ENCODE data around the gene RAB9A.
A peak's percentile ranks its signal among the peaks of the same experiment; 100 is the strongest.

RAB9A gene

DNA sequence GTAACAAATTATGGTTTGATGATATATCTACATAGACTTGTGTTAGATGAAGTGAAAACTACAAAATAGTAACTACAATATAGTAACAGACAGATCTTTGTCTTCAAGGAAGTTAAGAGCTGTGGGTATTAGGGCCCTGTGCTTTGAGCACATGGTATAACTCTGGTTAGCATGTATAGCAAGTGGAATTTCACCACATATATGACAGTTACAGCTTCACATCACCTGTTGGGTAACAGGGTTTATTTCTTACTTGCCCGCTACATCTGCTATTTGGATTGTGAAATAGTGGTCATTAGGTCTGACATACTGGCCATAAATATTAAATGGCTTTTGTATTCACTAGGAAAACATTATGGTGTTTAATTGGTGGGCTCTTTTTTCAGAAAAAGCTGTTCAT is 65.8 kb downstream of the RAB9A start:
- Mint-ChIP-seq H3K36me3 (peaks cover 31% of the 10 kb centered on the region), H3K4me1 (peaks cover 26% of the 10 kb centered on the region), H3K27ac (peak overlapping the region; percentile 49), H3K27me3 (no peaks in the 10 kb centered on the region), H3K9me3 (no peaks in the 10 kb centered on the region), H3K4me3 (no peak overlapping the region)
- DNase-seq, result no peak
- CTCF ChIA-PET, result interaction anchor here (1.1 kb wide), 1 partner anchor 96 kb away, joined by 7 read pairs; no protein-coding TSS in a partner anchor

DNA sequence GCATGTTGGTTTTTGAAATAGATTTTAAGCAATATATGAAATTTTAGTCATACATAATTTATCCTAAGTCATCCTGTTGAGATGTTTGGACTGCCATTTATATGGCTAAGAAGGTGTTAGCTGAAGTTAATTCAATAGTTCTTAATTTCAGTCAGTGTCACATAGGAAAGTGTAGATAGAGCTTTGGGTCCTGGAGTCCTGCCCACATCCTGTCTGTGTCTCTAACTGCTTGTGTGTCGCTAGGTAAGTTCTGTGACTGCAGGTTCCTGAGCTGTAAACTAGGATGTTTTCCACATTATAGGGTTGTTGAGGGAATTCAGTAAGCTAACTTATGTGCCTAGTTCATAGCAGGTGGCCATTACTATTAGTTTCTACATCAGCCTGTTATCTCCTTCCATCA is 66.3 kb downstream of the RAB9A start:
- H3K27me3 Mint-ChIP-seq, result no peaks in the 10 kb centered on the region
- peaks cover 23% of the 10 kb centered on the region for H3K4me1 Mint-ChIP-seq
- H3K4me3 Mint-ChIP-seq, result no peak overlapping the region
- no peaks in the 10 kb centered on the region for H3K9me3 Mint-ChIP-seq
- peak; percentile 33 for DNase-seq
- CTCF ChIA-PET, result interaction anchor here (1.1 kb wide), 1 partner anchor 96 kb away, joined by 7 read pairs; no protein-coding TSS in a partner anchor
- H3K36me3 Mint-ChIP-seq, result peaks cover 27% of the 10 kb centered on the region
- H3K27ac Mint-ChIP-seq, result peak overlapping the region; percentile 49

- CTCF ChIA-PET, result no interaction called here
- Mint-ChIP-seq H3K9me3 (no peaks in the 10 kb centered on the region), H3K27me3 (no peaks in the 10 kb centered on the region), H3K4me3 (no peak overlapping the region), H3K27ac (no peak overlapping the region), H3K36me3 (peaks cover 30% of the 10 kb centered on the region), H3K4me1 (peaks cover 17% of the 10 kb centered on the region)
- no peak for DNase-seq
Observed at GRCh38 chrX:13756381-13756780, 67.5 kb downstream of the RAB9A start.

DNA sequence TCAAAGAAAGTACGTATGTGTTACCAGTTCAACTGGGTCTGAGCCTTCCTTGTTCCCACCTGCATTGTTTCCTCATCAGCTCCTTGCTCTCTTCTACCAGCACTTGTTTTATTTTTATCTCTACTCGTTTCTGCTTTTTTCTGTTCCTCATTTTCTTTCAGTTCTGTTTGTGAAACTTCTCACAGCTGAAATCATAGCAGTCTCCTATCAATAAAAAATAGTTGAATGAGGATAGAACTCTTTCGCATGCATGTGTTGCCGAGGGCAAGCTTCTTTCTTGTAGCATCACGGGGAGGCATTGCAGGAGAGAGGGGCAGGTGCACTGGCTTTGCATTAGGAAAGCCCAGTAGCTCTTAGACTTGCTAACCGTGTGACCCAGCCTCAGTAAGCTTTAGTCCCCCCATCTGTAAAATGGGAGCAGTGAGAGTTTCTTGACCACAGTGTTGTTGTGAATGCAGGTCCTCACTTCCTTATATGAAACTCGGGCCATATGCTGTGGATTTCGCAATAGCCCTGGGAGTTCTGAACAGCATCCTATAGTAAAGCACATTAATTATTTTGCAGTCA is 70.3 kb downstream of the RAB9A start:
- no peak overlapping the region for H3K4me3 Mint-ChIP-seq
- CTCF ChIA-PET, result no interaction called here
- H3K36me3 Mint-ChIP-seq, result peaks cover 28% of the 10 kb centered on the region
- H3K27ac Mint-ChIP-seq, result no peak overlapping the region
- H3K4me1 Mint-ChIP-seq, result peaks cover 9% of the 10 kb centered on the region
- no peaks in the 10 kb centered on the region for H3K27me3 Mint-ChIP-seq
- no peaks in the 10 kb centered on the region for H3K9me3 Mint-ChIP-seq
- DNase-seq, result no peak
